OCI-LY7 (cell line): ENCODE measurements around the gene NAPG. TPM values are rescaled to one million over a fixed set of nuclear protein-coding genes. Genes with fewer than 3 reads are reported as not detected.
"Not testable (repeated sequence)": the region's sequence is repeated elsewhere in the genome, so short reads cannot be mapped to it uniquely, and the experiment has no call there.

ENCODE experiments used
- BruUV-seq: library from RNA; stranded (reverse); fragments of 400-500 nt; replicated peaks from 2 replicates; lab custom pipeline; 2021; lab: Mats Ljungman, UMichigan
- CTCF ChIA-PET: fragments of 300-600 bp; sonication (Branson Sonifier 250); formaldehyde crosslinking; loops from one replicate; lab custom pipeline; 2022; ENCODE audit warnings: antibody characterized with exemption; ENCODE audit not compliant: unreplicated experiment; lab: Charles Lee
- POLR2A ChIA-PET: fragments of 300-600 bp; sonication (Branson Sonifier 250); formaldehyde crosslinking; loops from one replicate; lab custom pipeline; 2022; ENCODE audit warnings: antibody characterized with exemption; lab: Charles Lee
- DNase-seq: peaks from one replicate; pipeline ENCODE4 v3.0.0-alpha.2; 2015; ENCODE audit warnings: low spot score
- H2AFZ ChIP-seq: fragments of 200-600 bp; sonication (generic), shearing (Covaris generic); 2 replicates; pipeline ENCODE4 v1.6.1; 2014; ENCODE audit warnings: mild to moderate bottlenecking, antibody characterized with exemption, low read length, moderate library complexity
- H3K27ac ChIP-seq: fragments of 200-600 bp; sonication (generic); 2 replicates; pipeline ENCODE4 v1.5.1; 2014; ENCODE audit warnings: mixed run types, low read depth, mild to moderate bottlenecking, moderate library complexity, low read length, inconsistent platforms; ENCODE audit not compliant: poor library complexity, severe bottlenecking
- H3K36me3 ChIP-seq: fragments of 200-600 bp; sonication (generic); 2 replicates; pipeline ENCODE4 v1.6.1; 2014; ENCODE audit warnings: mild to moderate bottlenecking, antibody characterized with exemption, low read length, moderate library complexity, mixed read lengths; ENCODE audit not compliant: insufficient read depth
- H3K4me1 ChIP-seq: fragments of 200-600 bp; sonication (generic); 2 replicates; pipeline ENCODE4 v1.5.1; 2014; ENCODE audit warnings: mild to moderate bottlenecking, low read length; ENCODE audit not compliant: insufficient read depth, poor library complexity, severe bottlenecking
- H3K4me2 ChIP-seq: fragments of 200-600 bp; sonication (generic); 2 replicates; pipeline ENCODE4 v1.6.1; 2014; ENCODE audit warnings: mild to moderate bottlenecking, low read length
- H3K4me3 ChIP-seq: fragments of 200-600 bp; sonication (generic); 2 replicates; pipeline ENCODE4 v1.5.1; 2014; ENCODE audit warnings: mild to moderate bottlenecking, low read depth, low read length; ENCODE audit not compliant: poor library complexity, severe bottlenecking
- H3K79me2 ChIP-seq: fragments of 200-600 bp; sonication (generic); 2 replicates; pipeline ENCODE4 v1.6.1; 2016; ENCODE audit warnings: low read depth, mild to moderate bottlenecking, low read length, moderate library complexity, mixed read lengths; ENCODE audit not compliant: insufficient read depth
- H3K9me2 ChIP-seq: fragments of 200-600 bp; sonication (generic); 2 replicates; pipeline ENCODE4 v1.6.1; 2016; ENCODE audit warnings: mild to moderate bottlenecking, low read length, mixed read lengths; ENCODE audit not compliant: insufficient read depth
- H3K9me3 ChIP-seq: fragments of 200-600 bp; sonication (generic); 2 replicates; pipeline ENCODE4 v1.6.1; 2014; ENCODE audit warnings: mild to moderate bottlenecking, mixed run types, low read length, mixed read lengths
- H4K20me1 ChIP-seq: fragments of 200-600 bp; sonication (generic); 2 replicates; pipeline ENCODE4 v1.6.1; 2014; ENCODE audit warnings: mild to moderate bottlenecking, antibody characterized with exemption, low read length, moderate library complexity, mixed read lengths; ENCODE audit not compliant: insufficient read depth
- EZH2phosphoT487 ChIP-seq: fragments of 200-600 bp; sonication (generic); IDR thresholded peaks from 2 replicates; pipeline ENCODE4 v1.6.1; 2018; ENCODE audit warnings: low read depth, borderline replicate concordance, mild to moderate bottlenecking, mixed run types, antibody characterized with exemption, low read length, moderate library complexity, mixed read lengths
- intact Hi-C: fragments of 100-400 bp; cut with micrococcal nuclease; formaldehyde crosslinking; loops from one replicate; pipeline ENCODE4 v1.10.0; 2022; ENCODE audit not compliant: unreplicated experiment
- total RNA-seq, 2 experiments: library from RNA; depleted of rRNA in 1 of 2; stranded (reverse); fragments of >200 nt in 1 of 2; shearing (Covaris generic) in 1 of 2; gene quantifications; 2 replicates each; pipeline ENCODE4 v1.2.3, GENCODE V29; 2014 to 2022
- TF ChIP-seq, protein P1 (sequence below): fragments of 200-600 bp; sonication (generic); conservative IDR thresholded peaks from 2 replicates; pipeline ENCODE4 v1.5.1; 2014; ENCODE audit warnings: mild to moderate bottlenecking, antibody characterized with exemption, low read length, moderate library complexity, mixed read lengths

NAPG gene
- total RNA-seq, 2 experiments from 2014 or later = 34.6 to 52.3 TPM

- POLR2A ChIA-PET, H3K36me3 ChIP-seq, H3K4me1 ChIP-seq, H3K4me3 ChIP-seq, H2AFZ ChIP-seq, H3K9me2 ChIP-seq, DNase-seq, H3K27ac ChIP-seq, CTCF ChIA-PET, H3K79me2 ChIP-seq, BruUV-seq, intact Hi-C loops, H3K4me2 ChIP-seq, H3K9me3 ChIP-seq, H4K20me1 ChIP-seq: not testable (repeated sequence)
Observed at GRCh38 chr18:10578573-10578899, 52.7 kb downstream of the NAPG start.

DNA sequence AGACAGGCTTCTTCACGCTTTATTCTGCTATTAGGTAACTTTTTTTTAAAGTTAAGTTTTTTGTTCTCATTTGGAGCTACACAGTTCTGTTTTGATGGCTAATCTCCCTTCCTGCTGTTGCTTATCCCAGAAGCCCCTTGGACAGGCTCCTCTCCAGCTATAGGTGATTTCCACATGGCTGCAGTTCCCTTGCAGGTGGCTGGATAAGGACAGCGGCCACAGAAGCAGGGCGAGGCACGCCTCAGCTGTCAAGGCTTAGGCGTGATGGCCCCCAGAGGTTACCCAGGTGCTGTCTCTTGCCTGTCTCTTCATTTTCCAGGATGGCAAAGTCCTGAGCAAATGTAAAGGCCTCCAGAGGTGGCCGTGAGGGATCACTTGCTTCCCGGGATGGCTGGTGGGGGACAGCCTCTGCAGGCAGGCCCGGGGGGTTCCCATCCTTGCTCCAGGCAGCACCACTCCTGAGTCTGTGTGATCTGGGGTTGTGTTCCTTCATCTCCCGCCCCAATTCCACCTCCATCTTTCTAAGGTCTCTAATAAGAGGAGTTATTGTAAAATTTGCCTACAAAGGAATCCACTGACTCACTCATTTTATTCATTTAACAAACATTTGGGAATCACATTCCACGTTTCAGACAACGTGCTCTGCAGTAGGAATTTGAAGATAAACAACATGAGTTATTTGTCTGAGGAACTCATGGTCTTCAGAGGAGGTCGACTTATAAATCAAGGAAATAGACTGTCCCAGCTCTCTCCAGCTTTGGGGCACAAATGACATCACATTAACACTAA lies 53.4 kb downstream of the NAPG start:
- Histone ChIP-seq H3K36me3 (no peaks in the 10 kb centered on the region), H2AFZ (no peak overlapping the region), H3K4me1 (no peaks in the 10 kb centered on the region), H3K4me2 (no peak overlapping the region), H3K9me2 (no peaks in the 10 kb centered on the region), H3K4me3 (no peak overlapping the region), H3K79me2 (no peaks in the 10 kb centered on the region), H3K27ac (no peak overlapping the region), H4K20me1 (no peaks in the 10 kb centered on the region), H3K9me3 (no peaks in the 10 kb centered on the region)
- no peak for TF ChIP-seq EZH2phosphoT487
- TF ChIP-seq, protein P1, sequence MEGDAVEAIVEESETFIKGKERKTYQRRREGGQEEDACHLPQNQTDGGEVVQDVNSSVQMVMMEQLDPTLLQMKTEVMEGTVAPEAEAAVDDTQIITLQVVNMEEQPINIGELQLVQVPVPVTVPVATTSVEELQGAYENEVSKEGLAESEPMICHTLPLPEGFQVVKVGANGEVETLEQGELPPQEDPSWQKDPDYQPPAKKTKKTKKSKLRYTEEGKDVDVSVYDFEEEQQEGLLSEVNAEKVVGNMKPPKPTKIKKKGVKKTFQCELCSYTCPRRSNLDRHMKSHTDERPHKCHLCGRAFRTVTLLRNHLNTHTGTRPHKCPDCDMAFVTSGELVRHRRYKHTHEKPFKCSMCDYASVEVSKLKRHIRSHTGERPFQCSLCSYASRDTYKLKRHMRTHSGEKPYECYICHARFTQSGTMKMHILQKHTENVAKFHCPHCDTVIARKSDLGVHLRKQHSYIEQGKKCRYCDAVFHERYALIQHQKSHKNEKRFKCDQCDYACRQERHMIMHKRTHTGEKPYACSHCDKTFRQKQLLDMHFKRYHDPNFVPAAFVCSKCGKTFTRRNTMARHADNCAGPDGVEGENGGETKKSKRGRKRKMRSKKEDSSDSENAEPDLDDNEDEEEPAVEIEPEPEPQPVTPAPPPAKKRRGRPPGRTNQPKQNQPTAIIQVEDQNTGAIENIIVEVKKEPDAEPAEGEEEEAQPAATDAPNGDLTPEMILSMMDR = no peak
- no TSS peak for BruUV-seq
- ChIA-PET POLR2A (interaction anchor here (0.6 kb wide), 1 partner anchor 26 kb away, joined by 5 read pairs; no protein-coding TSS in a partner anchor), CTCF (no interaction called here)
- no peak for DNase-seq
- intact Hi-C loops = no loop called here

DNA sequence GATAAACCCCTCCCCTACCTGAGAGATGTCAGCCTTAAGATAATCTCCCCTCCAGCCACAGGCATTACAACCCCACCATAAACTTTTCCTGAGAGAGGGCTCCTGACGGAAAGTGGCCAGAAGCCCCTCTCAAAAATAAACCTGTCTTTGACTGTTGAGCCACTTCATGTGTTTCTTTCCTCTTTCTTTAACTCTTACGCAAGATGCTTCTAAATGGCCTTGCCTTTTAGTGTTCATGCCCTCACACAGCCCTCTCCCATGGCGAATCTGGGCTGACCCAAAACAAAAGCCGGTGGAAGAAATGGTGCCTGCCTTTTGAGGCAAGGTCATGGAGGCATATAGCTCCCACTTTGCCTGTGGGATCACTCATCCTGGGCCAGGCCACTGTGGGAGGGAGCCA lies 54.4 kb downstream of the NAPG start:
- Histone ChIP-seq H4K20me1 (no peaks in the 10 kb centered on the region), H3K79me2 (no peaks in the 10 kb centered on the region), H2AFZ (no peak overlapping the region), H3K36me3 (no peaks in the 10 kb centered on the region), H3K27ac (no peak overlapping the region), H3K9me3 (no peaks in the 10 kb centered on the region), H3K9me2 (no peaks in the 10 kb centered on the region), H3K4me1 (no peaks in the 10 kb centered on the region), H3K4me3 (no peak overlapping the region), H3K4me2 (no peak overlapping the region)
- BruUV-seq = no TSS peak
- CTCF ChIA-PET = no interaction called here
- intact Hi-C loops = no loop called here
- POLR2A ChIA-PET = interaction anchor here (1.1 kb wide), 1 partner anchor 26 kb away, joined by 3 read pairs; no protein-coding TSS in a partner anchor
- DNase-seq = no peak
- TF ChIP-seq EZH2phosphoT487 = no peak
- TF ChIP-seq, protein P1 = no peak
